ENCODE measurements around the gene MAPT.

MAPT gene

GRCh38 chr17:45867171-45867570 is 27.2 kb upstream of the MAPT start:
- Histone ChIP-seq H3K9ac (ENCODE audit: low read depth, low read length) (no peak overlapping the region), H3K4me3 (ENCODE audit: low read depth, low read length) (no peak overlapping the region), H3K27me3 (ENCODE audit: control insufficient read depth, insufficient read depth, low read length) (no peaks in the 10 kb centered on the region), H3K9me3 (ENCODE audit: control insufficient read depth, insufficient read depth, low read length) (no peaks in the 10 kb centered on the region), H3K36me3 (ENCODE audit: control insufficient read depth, insufficient read depth, low read length) (no peaks in the 10 kb centered on the region), H3K4me1 (ENCODE audit: control insufficient read depth, insufficient read depth, low read length) (peaks cover 5% of the 10 kb centered on the region)

- Histone ChIP-seq H3K4me1 (ENCODE audit: control insufficient read depth, insufficient read depth, low read length) (peaks cover 5% of the 10 kb centered on the region), H3K4me3 (ENCODE audit: low read depth, low read length) (no peak overlapping the region), H3K27me3 (ENCODE audit: control insufficient read depth, insufficient read depth, low read length) (no peaks in the 10 kb centered on the region)
Observed at GRCh38 chr17:45867702-45868101, 26.7 kb upstream of the MAPT start.

DNA sequence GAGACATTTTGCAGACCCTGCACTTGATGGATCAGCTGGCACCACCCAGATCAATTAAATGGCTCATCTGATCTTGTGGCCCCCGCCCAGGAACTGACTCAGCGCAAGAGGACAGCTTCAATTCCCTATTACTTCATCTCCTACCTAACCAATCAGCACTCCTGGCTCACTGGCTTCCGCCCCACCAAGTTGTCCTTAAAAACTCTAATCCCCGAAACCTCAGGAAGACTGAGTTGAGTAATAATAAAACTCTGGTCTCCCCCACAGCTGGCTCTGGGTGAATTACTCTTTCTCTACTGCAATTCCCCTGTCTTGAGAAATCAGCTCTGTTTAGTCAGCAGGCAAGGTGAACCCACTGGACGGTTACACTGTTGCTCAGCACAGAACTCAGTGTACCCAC is 26.1 kb upstream of the MAPT start:
- H3K9ac ChIP-seq (ENCODE audit: low read depth, low read length) = no peak overlapping the region
- no peaks in the 10 kb centered on the region for H3K36me3 ChIP-seq (ENCODE audit: control insufficient read depth, insufficient read depth, low read length)
- peaks cover 5% of the 10 kb centered on the region for H3K4me1 ChIP-seq (ENCODE audit: control insufficient read depth, insufficient read depth, low read length)
- H3K4me3 ChIP-seq (ENCODE audit: low read depth, low read length) = no peak overlapping the region
- no peaks in the 10 kb centered on the region for H3K9me3 ChIP-seq (ENCODE audit: control insufficient read depth, insufficient read depth, low read length)
- H3K27me3 ChIP-seq (ENCODE audit: control insufficient read depth, insufficient read depth, low read length) = no peaks in the 10 kb centered on the region

More at GRCh38 chr17:45867702-45868101, 26.7 kb upstream of the MAPT start:
- Histone ChIP-seq H3K9ac (ENCODE audit: low read depth, low read length) (no peak overlapping the region), H3K9me3 (ENCODE audit: control insufficient read depth, insufficient read depth, low read length) (no peaks in the 10 kb centered on the region), H3K36me3 (ENCODE audit: control insufficient read depth, insufficient read depth, low read length) (no peaks in the 10 kb centered on the region)

DNA sequence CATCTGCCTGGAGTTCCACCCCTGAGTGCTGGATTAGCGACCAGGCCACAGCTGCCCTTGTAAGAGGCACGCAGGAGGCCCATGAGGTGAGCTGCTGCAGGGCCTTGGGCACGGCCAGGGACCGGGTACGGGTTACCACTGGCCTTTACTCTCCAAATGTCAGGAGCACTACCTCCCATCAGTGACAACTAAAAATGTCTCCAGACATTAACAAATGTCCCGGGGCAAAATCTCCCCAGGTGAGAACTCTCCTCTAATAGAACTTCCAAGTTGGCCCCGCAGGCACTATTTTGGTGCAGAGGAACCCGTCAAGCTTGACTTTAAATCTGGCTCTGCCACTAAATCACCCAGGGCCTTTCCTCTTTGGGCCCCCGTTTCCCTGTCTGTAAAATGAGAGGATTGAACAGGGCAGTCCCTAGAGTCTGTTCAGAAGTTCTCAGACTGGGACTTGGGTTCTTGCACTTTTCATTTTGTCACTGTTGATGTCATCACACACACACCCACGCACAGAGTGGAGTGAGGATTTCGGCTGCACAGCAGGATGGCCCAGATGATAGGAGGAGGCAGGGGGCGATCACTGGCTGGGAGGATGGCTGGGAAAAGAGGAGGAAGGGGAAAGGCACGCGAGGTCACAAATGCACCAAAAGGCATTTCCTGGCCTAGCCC is 24.5 kb upstream of the MAPT start:
- Histone ChIP-seq H3K4me1 (ENCODE audit: control insufficient read depth, insufficient read depth, low read length) (peaks cover 5% of the 10 kb centered on the region), H3K9me3 (ENCODE audit: control insufficient read depth, insufficient read depth, low read length) (no peaks in the 10 kb centered on the region), H3K9ac (ENCODE audit: low read depth, low read length) (no peak overlapping the region), H3K27me3 (ENCODE audit: control insufficient read depth, insufficient read depth, low read length) (no peaks in the 10 kb centered on the region), H3K4me3 (ENCODE audit: low read depth, low read length) (no peak overlapping the region), H3K36me3 (ENCODE audit: control insufficient read depth, insufficient read depth, low read length) (no peaks in the 10 kb centered on the region)

DNA sequence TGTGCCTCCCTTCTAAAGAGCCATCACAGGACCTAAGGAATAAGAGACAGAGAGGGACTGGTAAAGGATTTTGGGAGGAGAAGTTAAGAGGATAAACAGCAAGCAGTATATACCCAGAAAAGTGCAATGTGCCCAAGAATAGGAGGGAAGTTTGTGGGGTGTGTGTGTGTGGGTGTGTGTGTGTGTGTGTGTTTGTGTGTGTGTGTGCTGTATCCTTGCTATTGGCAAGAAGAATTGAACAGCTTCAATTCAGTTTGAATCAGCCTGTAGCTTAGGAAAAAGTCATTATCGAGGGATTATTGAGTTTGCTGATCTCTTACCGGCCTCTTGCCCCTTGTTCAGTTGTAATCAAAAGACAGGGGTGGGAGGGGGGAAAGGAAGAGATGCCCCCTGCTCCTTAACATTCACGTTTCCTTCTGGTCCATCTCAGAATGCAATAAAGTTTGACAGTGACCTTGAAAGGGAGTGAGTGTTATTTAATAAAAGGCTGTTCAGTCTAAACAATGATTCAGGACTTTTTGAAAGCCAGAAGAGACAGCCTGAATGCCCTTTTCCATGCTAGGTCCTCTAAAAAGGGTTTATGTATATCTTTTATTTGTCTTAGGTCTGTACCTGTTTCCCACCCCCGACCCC is 23.9 kb upstream of the MAPT start:
- no peaks in the 10 kb centered on the region for H3K9me3 ChIP-seq (ENCODE audit: control insufficient read depth, insufficient read depth, low read length)
- H3K4me3 ChIP-seq (ENCODE audit: low read depth, low read length) = no peak overlapping the region
- H3K9ac ChIP-seq (ENCODE audit: low read depth, low read length) = no peak overlapping the region

GRCh38 chr17:45871718-45872117 is 22.6 kb upstream of the MAPT start:
- Histone ChIP-seq H3K9ac (ENCODE audit: low read depth, low read length) (no peak overlapping the region), H3K27me3 (ENCODE audit: control insufficient read depth, insufficient read depth, low read length) (no peaks in the 10 kb centered on the region), H3K4me1 (ENCODE audit: control insufficient read depth, insufficient read depth, low read length) (peaks cover 2% of the 10 kb centered on the region), H3K4me3 (ENCODE audit: low read depth, low read length) (no peak overlapping the region), H3K9me3 (ENCODE audit: control insufficient read depth, insufficient read depth, low read length) (no peaks in the 10 kb centered on the region), H3K36me3 (ENCODE audit: control insufficient read depth, insufficient read depth, low read length) (no peaks in the 10 kb centered on the region)

More for the DNA sequence above, 23.9 kb upstream of the MAPT start:
- H3K27me3 ChIP-seq (ENCODE audit: control insufficient read depth, insufficient read depth, low read length) = no peaks in the 10 kb centered on the region
- H3K36me3 ChIP-seq (ENCODE audit: control insufficient read depth, insufficient read depth, low read length) = no peaks in the 10 kb centered on the region
- H3K4me1 ChIP-seq (ENCODE audit: control insufficient read depth, insufficient read depth, low read length) = peaks cover 5% of the 10 kb centered on the region

- Histone ChIP-seq H3K9me3 (ENCODE audit: control insufficient read depth, insufficient read depth, low read length) (no peaks in the 10 kb centered on the region), H3K4me1 (ENCODE audit: control insufficient read depth, insufficient read depth, low read length) (peaks cover 2% of the 10 kb centered on the region), H3K4me3 (ENCODE audit: low read depth, low read length) (no peak overlapping the region), H3K36me3 (ENCODE audit: control insufficient read depth, insufficient read depth, low read length) (no peaks in the 10 kb centered on the region), H3K9ac (ENCODE audit: low read depth, low read length) (no peak overlapping the region), H3K27me3 (ENCODE audit: control insufficient read depth, insufficient read depth, low read length) (no peaks in the 10 kb centered on the region)
Observed at GRCh38 chr17:45873728-45874127, 20.6 kb upstream of the MAPT start.

DNA sequence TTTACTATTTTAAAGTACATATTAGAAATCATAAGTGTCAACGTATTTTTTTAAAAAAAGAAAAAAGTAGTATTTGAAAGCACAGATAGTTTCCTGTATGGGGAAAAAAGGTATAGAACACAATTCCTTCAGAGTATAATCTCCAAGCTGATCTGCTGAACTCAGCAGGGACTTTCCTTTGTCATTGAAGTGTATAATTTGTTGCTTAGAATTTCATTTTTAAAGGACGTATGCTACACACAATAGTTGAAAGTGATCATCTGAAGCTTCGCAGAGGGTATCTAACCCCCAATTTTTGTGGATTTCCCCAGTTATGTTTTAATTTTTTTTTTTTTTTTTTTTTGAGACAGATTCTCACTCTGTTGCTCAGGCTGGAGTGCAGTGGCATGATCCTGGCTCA is 20.2 kb upstream of the MAPT start:
- no peak overlapping the region for H3K4me3 ChIP-seq (ENCODE audit: low read depth, low read length)
- H3K27me3 ChIP-seq (ENCODE audit: control insufficient read depth, insufficient read depth, low read length) = no peaks in the 10 kb centered on the region
- no peak overlapping the region for H3K9ac ChIP-seq (ENCODE audit: low read depth, low read length)
- H3K36me3 ChIP-seq (ENCODE audit: control insufficient read depth, insufficient read depth, low read length) = no peaks in the 10 kb centered on the region
- peaks cover 2% of the 10 kb centered on the region for H3K4me1 ChIP-seq (ENCODE audit: control insufficient read depth, insufficient read depth, low read length)
- no peaks in the 10 kb centered on the region for H3K9me3 ChIP-seq (ENCODE audit: control insufficient read depth, insufficient read depth, low read length)

GRCh38 chr17:45876539-45876938 is 17.8 kb upstream of the MAPT start:
- Histone ChIP-seq H3K9me3 (ENCODE audit: control insufficient read depth, insufficient read depth, low read length) (no peaks in the 10 kb centered on the region), H3K27me3 (ENCODE audit: control insufficient read depth, insufficient read depth, low read length) (no peaks in the 10 kb centered on the region), H3K9ac (ENCODE audit: low read depth, low read length) (no peak overlapping the region), H3K4me3 (ENCODE audit: low read depth, low read length) (no peak overlapping the region), H3K36me3 (ENCODE audit: control insufficient read depth, insufficient read depth, low read length) (no peaks in the 10 kb centered on the region), H3K4me1 (ENCODE audit: control insufficient read depth, insufficient read depth, low read length) (no peaks in the 10 kb centered on the region)

DNA sequence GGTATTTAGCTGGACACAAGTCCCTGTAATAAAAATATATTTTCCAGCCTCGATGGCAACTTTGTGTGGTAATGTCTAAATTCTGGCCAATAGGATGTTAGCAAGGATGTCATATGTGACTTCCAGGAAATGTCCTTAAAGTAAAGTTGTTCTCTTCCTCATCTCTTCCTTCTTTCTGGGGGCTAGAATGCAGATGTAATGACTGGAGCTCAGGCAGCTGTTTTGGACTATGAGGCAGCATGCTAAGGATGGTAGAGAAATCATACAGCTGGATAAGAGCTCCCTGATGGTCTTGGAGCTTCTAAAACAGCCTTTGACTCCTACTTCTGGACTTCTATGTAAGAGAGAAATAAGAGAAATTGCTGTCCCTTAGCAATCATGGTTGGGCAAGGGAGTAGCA is 16.9 kb upstream of the MAPT start:
- H3K4me1 ChIP-seq (ENCODE audit: control insufficient read depth, insufficient read depth, low read length) = no peaks in the 10 kb centered on the region
- H3K9ac ChIP-seq (ENCODE audit: low read depth, low read length) = no peak overlapping the region
- no peak overlapping the region for H3K4me3 ChIP-seq (ENCODE audit: low read depth, low read length)
- no peaks in the 10 kb centered on the region for H3K9me3 ChIP-seq (ENCODE audit: control insufficient read depth, insufficient read depth, low read length)
- H3K27me3 ChIP-seq (ENCODE audit: control insufficient read depth, insufficient read depth, low read length) = no peaks in the 10 kb centered on the region
- H3K36me3 ChIP-seq (ENCODE audit: control insufficient read depth, insufficient read depth, low read length) = no peaks in the 10 kb centered on the region

DNA sequence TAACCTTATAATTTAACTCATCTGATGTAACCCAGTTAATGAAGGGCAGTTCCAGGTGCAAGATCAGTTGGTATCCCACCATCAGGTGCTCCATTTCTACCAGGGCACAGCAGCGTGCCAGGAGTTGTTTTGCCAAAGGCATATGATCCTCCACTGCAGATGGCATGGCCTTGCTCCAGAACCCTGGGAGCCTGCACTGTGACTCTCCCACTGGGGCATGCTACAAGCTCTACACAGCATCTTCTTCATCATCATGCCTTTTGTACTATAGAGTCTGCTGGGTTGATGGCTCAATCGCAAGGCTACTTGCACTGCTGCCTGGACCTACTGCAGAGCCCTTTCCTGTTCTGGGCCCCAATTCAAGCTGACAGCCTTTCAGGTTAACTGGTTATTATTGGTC is 11.3 kb upstream of the MAPT start:
- H3K36me3 ChIP-seq (ENCODE audit: control insufficient read depth, insufficient read depth, low read length) = no peaks in the 10 kb centered on the region
- no peaks in the 10 kb centered on the region for H3K4me1 ChIP-seq (ENCODE audit: control insufficient read depth, insufficient read depth, low read length)
- H3K9me3 ChIP-seq (ENCODE audit: control insufficient read depth, insufficient read depth, low read length) = no peaks in the 10 kb centered on the region
- H3K27me3 ChIP-seq (ENCODE audit: control insufficient read depth, insufficient read depth, low read length) = no peaks in the 10 kb centered on the region
- H3K4me3 ChIP-seq (ENCODE audit: low read depth, low read length) = no peak overlapping the region
- no peak overlapping the region for H3K9ac ChIP-seq (ENCODE audit: low read depth, low read length)

DNA sequence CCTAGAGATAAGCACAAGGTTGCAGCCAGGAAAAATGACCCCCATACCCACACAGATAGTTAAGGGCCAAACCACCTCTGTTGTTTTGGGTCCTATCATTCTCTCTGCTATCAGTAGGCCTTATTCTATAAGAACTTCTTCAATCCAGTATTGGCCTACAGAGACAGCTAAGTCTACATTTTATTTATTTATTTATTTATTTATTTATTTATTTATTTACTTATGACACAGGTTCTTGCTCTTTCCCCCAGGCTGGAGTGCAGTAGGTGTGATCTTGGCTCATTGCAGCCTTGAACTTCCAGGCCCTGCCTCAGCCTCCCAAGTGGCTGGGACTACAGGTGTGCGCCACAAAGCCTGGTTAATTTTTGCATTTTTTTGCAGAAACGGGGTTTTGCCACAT is 7.5 kb upstream of the MAPT start:
- Histone ChIP-seq H3K9ac (ENCODE audit: low read depth, low read length) (no peak overlapping the region), H3K36me3 (ENCODE audit: control insufficient read depth, insufficient read depth, low read length) (no peaks in the 10 kb centered on the region), H3K4me1 (ENCODE audit: control insufficient read depth, insufficient read depth, low read length) (no peaks in the 10 kb centered on the region), H3K4me3 (ENCODE audit: low read depth, low read length) (no peak overlapping the region), H3K9me3 (ENCODE audit: control insufficient read depth, insufficient read depth, low read length) (no peaks in the 10 kb centered on the region), H3K27me3 (ENCODE audit: control insufficient read depth, insufficient read depth, low read length) (peaks cover 3% of the 10 kb centered on the region)

Data from iPS-15b (cell line).